ENCODE measurements around the gene MRE11.

The MRE11 gene

DNA sequence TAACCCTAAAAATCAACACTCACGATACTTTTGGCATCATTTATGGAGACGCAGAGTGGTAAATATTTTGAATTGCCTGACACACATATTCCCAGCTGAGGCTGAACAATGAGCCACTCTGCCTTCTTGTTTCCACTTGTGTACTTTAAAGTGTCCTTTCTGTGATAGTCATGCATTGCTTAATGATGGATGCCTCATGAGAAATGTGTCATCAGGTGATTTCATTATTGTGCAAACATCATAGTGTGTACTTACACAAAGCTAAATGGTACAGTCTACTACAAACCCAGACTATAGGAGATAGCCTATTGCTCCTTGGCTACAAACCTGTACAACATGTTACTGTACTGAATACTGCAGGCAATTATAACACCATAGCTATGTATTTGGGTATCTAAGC is 44.2 kb downstream of the MRE11 start:
- FAIRE-seq (no peak), DNase-seq (ENCODE audit: insufficient read length, low spot score) (no peak)
- TF ChIP-seq PAX5 (IDR thresholded peaks at IDR 0.05; ENCODE audit: insufficient read depth, low read length, severe bottlenecking), result no peak
- TF ChIP-seq POLR2AphosphoS5 (IDR thresholded peaks at IDR 0.05; ENCODE audit: low read depth, low read length), result no peak
- TF ChIP-seq POU2F2 (IDR thresholded peaks at IDR 0.05; ENCODE audit: low read depth, low read length), result no peak
- no peak for TF ChIP-seq POLR2A (IDR thresholded peaks at IDR 0.05; ENCODE audit: low read depth, low read length)
- TF ChIP-seq TAF1 (IDR thresholded peaks at IDR 0.05; ENCODE audit: low read depth, low read length), result no peak
- TF ChIP-seq SPI1 (IDR thresholded peaks at IDR 0.05; ENCODE audit: low read depth, low read length), result no peak

DNA sequence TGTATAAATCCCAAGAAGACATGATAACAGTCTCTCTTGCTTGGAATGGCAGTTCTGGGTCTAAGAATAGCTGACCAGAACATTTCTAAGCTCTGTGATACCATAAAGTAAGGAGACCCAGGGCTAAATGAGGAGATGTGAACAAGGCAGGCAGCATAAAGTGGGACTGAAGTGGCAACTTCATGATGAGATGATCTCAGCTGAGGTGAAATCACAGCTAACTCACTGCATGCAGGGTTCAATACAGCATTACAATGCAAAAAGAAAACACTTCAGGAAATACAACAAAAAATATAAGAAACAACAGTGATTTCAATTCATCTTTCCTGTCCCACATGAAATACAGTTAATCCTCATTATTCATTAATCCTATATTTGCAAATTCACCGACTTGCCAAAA is 44.6 kb downstream of the MRE11 start:
- no peak for DNase-seq (ENCODE audit: insufficient read length, low spot score)
- TF ChIP-seq POLR2AphosphoS5 (IDR thresholded peaks at IDR 0.05; ENCODE audit: low read depth, low read length) (no peak), POLR2A (IDR thresholded peaks at IDR 0.05; ENCODE audit: low read depth, low read length) (no peak)
- no peak for FAIRE-seq

DNA sequence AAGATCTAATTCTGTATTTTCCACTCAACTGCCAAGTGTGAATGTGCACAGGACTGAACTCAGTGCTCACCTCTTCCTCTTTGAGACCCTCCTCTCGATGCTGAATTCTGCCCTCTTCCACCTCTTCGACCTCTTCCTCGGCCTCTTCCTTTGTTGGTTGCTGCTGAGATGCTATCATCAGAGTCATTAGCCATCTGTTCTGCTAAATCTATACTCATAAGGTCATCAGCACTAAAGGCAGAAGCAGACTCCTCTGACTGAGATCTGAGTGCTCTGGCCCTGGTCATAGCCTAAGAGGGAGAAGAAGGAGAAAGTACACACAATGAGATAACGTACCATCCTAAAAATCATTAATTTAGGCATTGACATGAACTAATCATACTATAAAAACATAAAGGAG is 46.5 kb downstream of the MRE11 start:
- FAIRE-seq (no peak), DNase-seq (ENCODE audit: insufficient read length, low spot score) (no peak)
- TF ChIP-seq PAX5 (IDR thresholded peaks at IDR 0.05; ENCODE audit: insufficient read depth, low read length, severe bottlenecking) (no peak), SPI1 (IDR thresholded peaks at IDR 0.05; ENCODE audit: low read depth, low read length) (no peak), POLR2AphosphoS5 (IDR thresholded peaks at IDR 0.05; ENCODE audit: low read depth, low read length) (no peak)

DNA sequence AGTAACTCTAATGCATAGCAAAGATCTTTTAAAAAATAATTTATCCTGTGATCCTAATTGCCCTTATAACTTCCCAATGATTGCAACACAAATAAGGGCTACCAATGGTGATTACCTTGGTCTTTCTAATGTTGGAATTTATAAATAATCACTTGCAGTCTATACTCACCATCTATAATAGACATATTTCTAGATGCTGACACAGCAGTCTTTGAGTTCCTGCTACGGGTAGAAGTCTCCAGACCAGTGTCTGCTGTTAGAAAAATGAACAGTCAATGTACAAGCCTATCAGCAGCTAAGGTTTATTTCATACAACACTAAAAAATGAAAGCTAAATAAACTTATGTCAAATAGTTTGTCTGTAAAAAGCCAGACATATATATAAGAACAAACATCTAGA is 48.0 kb downstream of the MRE11 start:
- no peak for DNase-seq (ENCODE audit: insufficient read length, low spot score)
- no peak for TF ChIP-seq SPI1 (IDR thresholded peaks at IDR 0.05; ENCODE audit: low read depth, low read length)
- no peak for TF ChIP-seq POU2F2 (IDR thresholded peaks at IDR 0.05; ENCODE audit: low read depth, low read length)
- no peak for TF ChIP-seq PAX5 (IDR thresholded peaks at IDR 0.05; ENCODE audit: insufficient read depth, low read length, severe bottlenecking)
- no peak for TF ChIP-seq POLR2AphosphoS5 (IDR thresholded peaks at IDR 0.05; ENCODE audit: low read depth, low read length)
- no peak for TF ChIP-seq TAF1 (IDR thresholded peaks at IDR 0.05; ENCODE audit: low read depth, low read length)
- no peak for TF ChIP-seq POLR2A (IDR thresholded peaks at IDR 0.05; ENCODE audit: low read depth, low read length)
- no peak for FAIRE-seq

DNA sequence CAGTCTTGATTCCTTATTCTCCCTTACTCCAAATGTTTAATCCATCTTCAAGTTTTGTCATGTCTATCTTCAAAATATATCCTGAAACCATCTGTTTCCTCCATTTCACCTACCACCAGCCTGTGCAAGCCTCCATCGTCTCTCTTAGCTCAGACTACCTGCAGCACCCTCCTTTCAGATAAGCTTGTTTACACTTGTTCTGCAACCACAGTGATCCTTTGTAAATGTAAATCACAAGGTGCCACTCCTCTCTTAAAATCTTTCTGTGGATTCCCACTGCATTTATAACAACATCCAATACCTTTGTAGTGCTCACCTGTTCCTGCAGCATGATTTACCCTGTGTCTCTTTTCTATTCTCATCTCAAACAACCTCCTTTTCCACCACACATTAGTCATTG is 60.6 kb downstream of the MRE11 start:
- no peak for DNase-seq (ENCODE audit: insufficient read length, low spot score)
- no peak for FAIRE-seq
- TF ChIP-seq PAX5 (IDR thresholded peaks at IDR 0.05; ENCODE audit: insufficient read depth, low read length, severe bottlenecking), result no peak
- no peak for TF ChIP-seq TAF1 (IDR thresholded peaks at IDR 0.05; ENCODE audit: low read depth, low read length)
- no peak for TF ChIP-seq POLR2AphosphoS5 (IDR thresholded peaks at IDR 0.05; ENCODE audit: low read depth, low read length)
- TF ChIP-seq POU2F2 (IDR thresholded peaks at IDR 0.05; ENCODE audit: low read depth, low read length), result no peak

DNA sequence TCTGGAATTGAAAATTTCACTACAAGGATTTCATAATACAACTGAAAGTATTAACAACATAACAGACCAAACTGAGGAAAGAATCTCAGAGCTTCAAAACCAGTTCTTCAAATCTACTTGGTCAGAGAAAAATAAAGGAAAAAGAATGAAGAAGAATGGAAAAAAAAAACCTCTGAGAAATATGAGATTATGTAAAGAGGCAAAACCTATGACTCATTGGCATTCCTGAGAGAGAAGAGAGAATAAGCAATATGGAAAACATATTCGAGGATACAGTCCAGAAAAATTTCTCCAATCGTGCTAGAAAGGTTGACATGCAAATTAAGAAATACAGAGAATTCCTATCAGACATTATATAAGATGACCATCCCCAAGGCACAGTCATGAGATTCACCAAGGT is 69.0 kb downstream of the MRE11 start:
- TF ChIP-seq POLR2AphosphoS5 (IDR thresholded peaks at IDR 0.05; ENCODE audit: low read depth, low read length) (no peak), PAX5 (IDR thresholded peaks at IDR 0.05; ENCODE audit: insufficient read depth, low read length, severe bottlenecking) (no peak), POU2F2 (IDR thresholded peaks at IDR 0.05; ENCODE audit: low read depth, low read length) (no peak), TAF1 (IDR thresholded peaks at IDR 0.05; ENCODE audit: low read depth, low read length) (no peak), SPI1 (IDR thresholded peaks at IDR 0.05; ENCODE audit: low read depth, low read length) (no peak), POLR2A (IDR thresholded peaks at IDR 0.05; ENCODE audit: low read depth, low read length) (no peak)
- FAIRE-seq (no peak), DNase-seq (ENCODE audit: insufficient read length, low spot score) (no peak)

DNA sequence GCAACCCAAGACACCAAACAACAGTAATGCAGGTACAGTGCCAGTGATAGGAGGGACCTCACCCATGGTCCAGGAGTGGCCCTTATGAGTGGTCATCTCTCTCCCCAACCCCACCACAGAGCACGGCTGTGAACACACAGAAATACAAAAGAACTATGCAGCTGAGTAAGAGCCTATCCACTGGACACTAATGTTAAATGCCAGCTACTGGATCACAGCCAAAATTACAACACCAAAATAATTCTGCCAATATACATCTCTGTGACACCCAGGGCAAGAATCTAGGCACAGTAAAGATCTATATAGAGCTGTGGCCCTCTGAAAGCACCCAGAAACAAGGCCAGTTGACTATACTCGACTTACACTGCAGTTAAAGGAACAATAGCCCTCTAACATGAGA is 69.6 kb downstream of the MRE11 start:
- no peak for TF ChIP-seq POLR2A (IDR thresholded peaks at IDR 0.05; ENCODE audit: low read depth, low read length)
- TF ChIP-seq POU2F2 (IDR thresholded peaks at IDR 0.05; ENCODE audit: low read depth, low read length), result no peak
- TF ChIP-seq SPI1 (IDR thresholded peaks at IDR 0.05; ENCODE audit: low read depth, low read length), result no peak
- TF ChIP-seq PAX5 (IDR thresholded peaks at IDR 0.05; ENCODE audit: insufficient read depth, low read length, severe bottlenecking), result no peak
- TF ChIP-seq TAF1 (IDR thresholded peaks at IDR 0.05; ENCODE audit: low read depth, low read length), result no peak
- TF ChIP-seq POLR2AphosphoS5 (IDR thresholded peaks at IDR 0.05; ENCODE audit: low read depth, low read length), result no peak
- DNase-seq (ENCODE audit: insufficient read length, low spot score) (no peak), FAIRE-seq (no peak)

DNA sequence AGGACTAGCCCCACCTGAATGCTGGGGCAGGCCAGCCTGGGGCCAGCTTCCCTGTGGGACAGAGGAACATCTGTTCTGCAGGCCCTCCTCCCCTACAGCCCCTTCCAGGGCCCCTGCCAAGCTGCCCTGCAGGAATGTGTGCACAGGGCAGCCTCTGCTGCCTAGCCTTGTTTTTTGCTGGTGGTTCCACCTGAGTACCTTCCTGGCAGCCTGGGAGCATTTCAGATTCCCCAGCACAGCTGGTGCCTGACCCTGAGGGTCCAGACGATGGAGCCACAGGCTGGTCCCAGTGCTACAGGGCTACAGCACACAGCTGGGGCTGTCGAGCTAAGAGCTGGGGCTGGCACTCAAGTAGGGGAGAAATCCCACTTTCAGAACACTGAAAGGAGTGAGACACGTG is 70.1 kb downstream of the MRE11 start:
- no peak for TF ChIP-seq PAX5 (IDR thresholded peaks at IDR 0.05; ENCODE audit: insufficient read depth, low read length, severe bottlenecking)
- TF ChIP-seq TAF1 (IDR thresholded peaks at IDR 0.05; ENCODE audit: low read depth, low read length), result no peak
- TF ChIP-seq POLR2A (IDR thresholded peaks at IDR 0.05; ENCODE audit: low read depth, low read length), result no peak
- no peak for TF ChIP-seq SPI1 (IDR thresholded peaks at IDR 0.05; ENCODE audit: low read depth, low read length)
- no peak for TF ChIP-seq POLR2AphosphoS5 (IDR thresholded peaks at IDR 0.05; ENCODE audit: low read depth, low read length)
- no peak for TF ChIP-seq POU2F2 (IDR thresholded peaks at IDR 0.05; ENCODE audit: low read depth, low read length)
- DNase-seq (ENCODE audit: insufficient read length, low spot score), result no peak
- no peak for FAIRE-seq

DNA sequence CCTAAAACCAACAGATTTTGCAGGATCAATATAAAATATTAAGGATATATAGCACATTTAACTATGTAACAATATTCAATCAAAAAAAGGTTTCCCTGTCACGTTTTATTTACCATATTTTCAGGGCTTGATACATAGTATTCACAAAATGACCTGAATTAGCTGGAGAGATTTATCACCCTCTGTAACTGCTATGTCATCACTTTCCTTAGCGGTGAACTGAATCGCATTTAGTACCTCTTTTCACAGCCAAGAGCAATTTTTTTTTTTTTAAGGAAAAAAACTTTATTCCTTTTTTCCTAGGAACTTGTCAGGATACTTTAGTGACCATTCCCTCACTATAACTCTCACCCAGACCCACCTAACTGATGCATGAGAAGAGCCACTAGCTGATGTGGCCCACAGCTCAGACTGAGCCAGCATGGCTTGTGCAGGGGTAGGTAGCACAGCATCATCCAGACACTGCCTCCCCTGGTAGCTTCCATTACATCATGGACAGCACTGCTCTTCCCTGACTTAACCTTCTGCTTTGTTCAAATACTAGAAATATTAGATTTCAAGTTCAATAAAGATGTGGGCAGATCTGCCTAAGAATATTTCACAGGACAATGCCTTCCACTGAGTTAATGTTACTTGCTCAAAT is 75.4 kb downstream of the MRE11 start:
- FAIRE-seq, result no peak
- TF ChIP-seq POLR2A (IDR thresholded peaks at IDR 0.05; ENCODE audit: low read depth, low read length) (no peak), PAX5 (IDR thresholded peaks at IDR 0.05; ENCODE audit: insufficient read depth, low read length, severe bottlenecking) (no peak), SPI1 (IDR thresholded peaks at IDR 0.05; ENCODE audit: low read depth, low read length) (no peak), POU2F2 (IDR thresholded peaks at IDR 0.05; ENCODE audit: low read depth, low read length) (no peak), POLR2AphosphoS5 (IDR thresholded peaks at IDR 0.05; ENCODE audit: low read depth, low read length) (no peak), TAF1 (IDR thresholded peaks at IDR 0.05; ENCODE audit: low read depth, low read length) (no peak)
- DNase-seq (ENCODE audit: insufficient read length, low spot score), result no peak

DNA sequence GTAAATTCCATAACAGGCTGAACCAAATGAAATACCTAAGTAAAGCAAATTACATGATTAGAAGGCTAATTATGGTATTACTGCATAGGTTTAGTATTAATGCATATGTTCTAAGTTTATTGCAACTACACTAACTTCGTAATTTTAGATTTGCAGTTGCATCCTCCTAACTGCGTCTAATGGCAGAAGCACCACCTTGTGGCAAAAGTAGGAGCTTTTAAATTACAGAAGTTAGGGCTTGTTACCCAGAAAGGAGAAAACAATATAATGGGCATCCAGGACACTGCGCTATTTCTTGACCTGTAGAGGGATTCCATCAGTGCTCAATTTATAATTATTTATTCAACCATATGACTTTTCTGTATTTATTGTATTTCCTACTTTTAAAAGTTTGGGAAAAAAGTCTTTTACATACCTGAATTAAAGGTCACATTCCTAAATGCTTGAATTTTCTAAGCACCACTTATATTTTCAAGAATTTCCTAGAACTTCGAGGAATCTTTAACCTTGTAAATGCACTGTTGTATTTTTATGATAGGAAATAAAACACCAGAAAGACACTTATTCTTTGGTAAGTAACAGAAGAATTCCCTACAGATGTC is 76.2 kb downstream of the MRE11 start:
- TF ChIP-seq TAF1 (IDR thresholded peaks at IDR 0.05; ENCODE audit: low read depth, low read length) (no peak), POLR2A (IDR thresholded peaks at IDR 0.05; ENCODE audit: low read depth, low read length) (no peak), POLR2AphosphoS5 (IDR thresholded peaks at IDR 0.05; ENCODE audit: low read depth, low read length) (no peak), PAX5 (IDR thresholded peaks at IDR 0.05; ENCODE audit: insufficient read depth, low read length, severe bottlenecking) (no peak), SPI1 (IDR thresholded peaks at IDR 0.05; ENCODE audit: low read depth, low read length) (no peak), POU2F2 (IDR thresholded peaks at IDR 0.05; ENCODE audit: low read depth, low read length) (no peak)
- FAIRE-seq, result no peak
- no peak for DNase-seq (ENCODE audit: insufficient read length, low spot score)

Measured in GM12891 (cell line).